NCI-H748 treated with DMSO at 0.1 percent for 48 hours (cell line): Measurements from ENCODE around the gene SAMD4B.
"Not testable (repeated sequence)": the region's sequence is repeated elsewhere in the genome, so short reads cannot be mapped to it uniquely, and the experiment has no call there.

Experiments
- DNase-seq: peaks from one replicate; lab custom pipeline; 2025; lab: John Stamatoyannopoulos, UW

SAMD4B gene

GRCh38 chr19:39336483-39336882 is 5.7 kb upstream of the SAMD4B start:
- DNase-seq, result no peak

GRCh38 chr19:39339674-39340073 is 2.5 kb upstream of the SAMD4B start:
- no peak for DNase-seq

GRCh38 chr19:39340156-39340555 is 2.1 kb upstream of the SAMD4B start:
- not testable (repeated sequence) for DNase-seq

- no peak for DNase-seq
Observed at GRCh38 chr19:39341129-39341718, 997 bp upstream of the SAMD4B start.

GRCh38 chr19:39342647-39343305 is 555 bp downstream of the SAMD4B start:
- DNase-seq, result no peak

- DNase-seq, result no peak
Observed at GRCh38 chr19:39345956-39346355, 3.7 kb downstream of the SAMD4B start.

GRCh38 chr19:39347332-39348164 is 5.3 kb downstream of the SAMD4B start:
- DNase-seq, result no peak

GRCh38 chr19:39349326-39349725 is 7.1 kb downstream of the SAMD4B start:
- no peak for DNase-seq

GRCh38 chr19:39350156-39350555 is 7.9 kb downstream of the SAMD4B start:
- no peak for DNase-seq

- no peak for DNase-seq
Observed at GRCh38 chr19:39351537-39352064, 9.4 kb downstream of the SAMD4B start.

GRCh38 chr19:39352381-39353255 is 10.4 kb downstream of the SAMD4B start:
- no peak for DNase-seq

- DNase-seq, result no peak
Observed at GRCh38 chr19:39355253-39355652, 13.0 kb downstream of the SAMD4B start.

- DNase-seq, result no peak
Observed at GRCh38 chr19:39356073-39356472, 13.9 kb downstream of the SAMD4B start.

- no peak for DNase-seq
Observed at GRCh38 chr19:39356647-39357046, 14.4 kb downstream of the SAMD4B start.

GRCh38 chr19:39359026-39359425 is 16.8 kb downstream of the SAMD4B start:
- no peak for DNase-seq

GRCh38 chr19:39360599-39360998 is 18.4 kb downstream of the SAMD4B start:
- DNase-seq, result no peak

- no peak for DNase-seq
Observed at GRCh38 chr19:39362682-39363657, 20.7 kb downstream of the SAMD4B start.

- no peak for DNase-seq
Observed at GRCh38 chr19:39363901-39364457, 21.8 kb downstream of the SAMD4B start.

GRCh38 chr19:39365531-39365930 is 23.3 kb downstream of the SAMD4B start:
- no peak for DNase-seq

- no peak for DNase-seq
Observed at GRCh38 chr19:39369200-39369599, 27.0 kb downstream of the SAMD4B start.
